MM.1S (cell line): ENCODE data around the gene C12orf75.

Source experiments
- EZH2 ChIP-seq: fragments of 300-600 bp; sonication (generic); optimal IDR thresholded peaks from 2 replicates; pipeline ENCODE3; 2017; ENCODE audit warnings: low read depth, mild to moderate bottlenecking, antibody characterized with exemption, low read length, mixed read lengths
- TF ChIP-seq, protein P1 (sequence below): fragments of 300-600 bp; sonication (generic); IDR thresholded peaks from 2 replicates; pipeline ENCODE4 v1.5.1; 2016; ENCODE audit warnings: antibody characterized with exemption, low read length, mixed read lengths

DNA sequence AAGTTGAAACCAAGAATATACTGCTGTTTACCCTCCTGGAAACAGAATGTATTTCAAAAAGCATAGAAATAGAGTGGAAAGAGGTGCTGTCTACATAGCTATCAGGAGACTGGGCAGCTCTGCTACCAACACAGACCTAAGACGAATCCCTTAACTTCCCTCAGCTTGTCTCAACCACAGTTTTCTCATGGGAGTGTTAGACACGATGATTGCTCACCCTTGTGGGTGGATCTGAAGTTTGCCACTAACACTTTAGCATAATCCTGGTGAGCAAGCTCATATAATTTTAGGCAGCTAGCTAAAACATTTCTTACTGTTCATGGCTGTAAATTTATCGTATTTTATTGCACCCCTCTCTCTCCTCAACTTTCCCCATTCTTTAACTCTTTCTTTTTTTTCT is 38.5 kb downstream of the C12orf75 start:
- TF ChIP-seq, protein P1, sequence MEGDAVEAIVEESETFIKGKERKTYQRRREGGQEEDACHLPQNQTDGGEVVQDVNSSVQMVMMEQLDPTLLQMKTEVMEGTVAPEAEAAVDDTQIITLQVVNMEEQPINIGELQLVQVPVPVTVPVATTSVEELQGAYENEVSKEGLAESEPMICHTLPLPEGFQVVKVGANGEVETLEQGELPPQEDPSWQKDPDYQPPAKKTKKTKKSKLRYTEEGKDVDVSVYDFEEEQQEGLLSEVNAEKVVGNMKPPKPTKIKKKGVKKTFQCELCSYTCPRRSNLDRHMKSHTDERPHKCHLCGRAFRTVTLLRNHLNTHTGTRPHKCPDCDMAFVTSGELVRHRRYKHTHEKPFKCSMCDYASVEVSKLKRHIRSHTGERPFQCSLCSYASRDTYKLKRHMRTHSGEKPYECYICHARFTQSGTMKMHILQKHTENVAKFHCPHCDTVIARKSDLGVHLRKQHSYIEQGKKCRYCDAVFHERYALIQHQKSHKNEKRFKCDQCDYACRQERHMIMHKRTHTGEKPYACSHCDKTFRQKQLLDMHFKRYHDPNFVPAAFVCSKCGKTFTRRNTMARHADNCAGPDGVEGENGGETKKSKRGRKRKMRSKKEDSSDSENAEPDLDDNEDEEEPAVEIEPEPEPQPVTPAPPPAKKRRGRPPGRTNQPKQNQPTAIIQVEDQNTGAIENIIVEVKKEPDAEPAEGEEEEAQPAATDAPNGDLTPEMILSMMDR: no peak
- no peak for TF ChIP-seq EZH2
